GM12874 (cell line): ENCODE measurements around the gene USP5.

Experiments
- TF ChIP-seq, protein P1 (sequence below): IDR thresholded peaks from 2 replicates; pipeline ENCODE4 v1.5.1; 2011; ENCODE audit warnings: low read depth, mild to moderate bottlenecking, control low read depth, low read length, moderate library complexity; ENCODE audit not compliant: insufficient read depth

Gene USP5

DNA sequence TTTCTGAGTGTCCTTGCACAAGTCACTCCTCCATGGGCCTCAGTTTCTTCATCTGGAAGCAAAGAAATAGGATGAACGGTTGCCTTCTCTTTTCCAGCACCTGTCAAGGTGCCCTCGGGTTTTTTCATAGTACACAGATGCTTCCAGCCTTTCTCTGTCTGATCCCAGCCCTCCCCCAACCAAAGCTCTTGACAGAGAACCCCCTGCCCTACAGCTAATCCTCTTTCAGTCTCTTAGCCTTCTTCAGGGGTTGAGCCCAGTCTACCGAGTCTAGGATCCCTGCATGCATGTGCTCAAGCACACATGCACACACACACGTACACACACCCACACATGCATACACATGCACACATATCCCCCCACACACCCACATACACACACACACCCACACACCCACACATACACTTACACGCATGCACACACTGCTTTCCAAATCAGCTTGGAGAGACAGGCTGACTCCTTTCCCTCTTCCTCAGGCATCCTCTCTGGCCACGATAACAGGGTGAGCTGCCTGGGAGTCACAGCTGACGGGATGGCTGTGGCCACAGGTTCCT is 5.6 kb upstream of the USP5 start:
- TF ChIP-seq, protein P1, sequence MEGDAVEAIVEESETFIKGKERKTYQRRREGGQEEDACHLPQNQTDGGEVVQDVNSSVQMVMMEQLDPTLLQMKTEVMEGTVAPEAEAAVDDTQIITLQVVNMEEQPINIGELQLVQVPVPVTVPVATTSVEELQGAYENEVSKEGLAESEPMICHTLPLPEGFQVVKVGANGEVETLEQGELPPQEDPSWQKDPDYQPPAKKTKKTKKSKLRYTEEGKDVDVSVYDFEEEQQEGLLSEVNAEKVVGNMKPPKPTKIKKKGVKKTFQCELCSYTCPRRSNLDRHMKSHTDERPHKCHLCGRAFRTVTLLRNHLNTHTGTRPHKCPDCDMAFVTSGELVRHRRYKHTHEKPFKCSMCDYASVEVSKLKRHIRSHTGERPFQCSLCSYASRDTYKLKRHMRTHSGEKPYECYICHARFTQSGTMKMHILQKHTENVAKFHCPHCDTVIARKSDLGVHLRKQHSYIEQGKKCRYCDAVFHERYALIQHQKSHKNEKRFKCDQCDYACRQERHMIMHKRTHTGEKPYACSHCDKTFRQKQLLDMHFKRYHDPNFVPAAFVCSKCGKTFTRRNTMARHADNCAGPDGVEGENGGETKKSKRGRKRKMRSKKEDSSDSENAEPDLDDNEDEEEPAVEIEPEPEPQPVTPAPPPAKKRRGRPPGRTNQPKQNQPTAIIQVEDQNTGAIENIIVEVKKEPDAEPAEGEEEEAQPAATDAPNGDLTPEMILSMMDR, result no peak

DNA sequence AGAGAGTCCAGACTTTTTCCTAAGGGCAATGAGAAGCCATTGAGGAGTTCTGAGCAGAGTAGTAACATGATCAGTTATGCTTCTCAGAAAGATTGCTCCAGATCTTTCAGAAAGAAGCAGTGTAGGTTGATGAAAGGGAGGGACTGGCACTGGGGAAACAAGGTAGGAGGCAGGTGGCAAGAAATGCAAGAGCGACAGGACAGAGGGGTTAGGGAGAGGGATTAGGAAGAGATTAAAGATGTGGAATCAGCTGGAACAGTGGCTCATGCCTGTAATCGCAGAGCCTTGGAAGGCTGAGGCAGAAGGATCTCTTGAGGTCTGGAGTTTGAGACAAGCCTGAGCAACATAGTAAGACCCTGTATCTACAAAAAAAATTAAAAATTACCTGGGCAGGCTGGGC is 4.3 kb upstream of the USP5 start:
- TF ChIP-seq, protein P1, result no peak

DNA sequence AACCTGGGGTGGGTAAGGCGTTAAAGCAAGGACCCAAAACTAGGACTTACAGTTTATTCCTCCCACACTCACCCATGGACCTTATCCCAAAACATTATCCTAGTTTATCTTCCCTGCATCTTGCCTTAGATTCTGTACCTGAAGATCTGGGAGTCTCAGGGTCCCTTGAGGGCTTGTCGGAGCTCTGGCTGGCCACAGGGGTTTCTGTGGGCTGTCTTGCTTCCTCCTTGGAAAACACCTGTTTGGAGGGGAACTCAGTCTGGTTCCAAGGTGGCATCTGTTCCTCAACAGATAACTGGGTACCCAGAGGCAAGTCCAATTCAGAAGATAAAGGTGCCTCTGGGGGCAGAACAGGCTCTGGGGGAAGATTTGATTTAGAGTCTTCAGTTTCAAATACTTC is 2.5 kb upstream of the USP5 start:
- TF ChIP-seq, protein P1, result no peak

DNA sequence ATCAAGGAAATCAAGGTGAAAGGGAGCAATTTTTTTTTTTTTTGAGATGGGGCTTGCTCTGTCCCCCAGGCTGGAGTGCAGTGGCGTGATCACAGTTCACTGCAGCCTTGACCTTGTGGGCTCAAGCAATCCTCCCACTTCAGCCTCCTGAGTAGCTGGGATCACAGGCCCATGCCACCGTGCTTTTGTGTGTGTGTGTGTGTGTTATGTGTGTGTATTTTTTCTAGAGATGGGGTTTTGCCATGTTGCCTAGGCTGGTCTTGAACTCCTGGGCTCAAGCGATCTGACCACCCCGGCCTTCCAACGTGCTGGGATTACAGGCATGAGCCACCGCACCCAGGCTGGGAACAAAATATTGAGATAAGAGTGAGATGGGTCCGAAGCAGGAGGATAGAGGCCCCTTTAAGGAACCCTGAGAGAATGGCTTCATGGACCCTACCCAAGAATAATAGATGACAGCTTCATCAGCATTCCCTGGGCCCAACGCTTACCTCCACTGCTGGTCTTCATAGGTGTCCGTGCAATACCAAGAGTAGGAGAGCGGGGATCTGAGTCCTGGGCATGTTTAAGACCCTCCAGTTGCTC is 1.9 kb upstream of the USP5 start:
- TF ChIP-seq, protein P1, result no peak

DNA sequence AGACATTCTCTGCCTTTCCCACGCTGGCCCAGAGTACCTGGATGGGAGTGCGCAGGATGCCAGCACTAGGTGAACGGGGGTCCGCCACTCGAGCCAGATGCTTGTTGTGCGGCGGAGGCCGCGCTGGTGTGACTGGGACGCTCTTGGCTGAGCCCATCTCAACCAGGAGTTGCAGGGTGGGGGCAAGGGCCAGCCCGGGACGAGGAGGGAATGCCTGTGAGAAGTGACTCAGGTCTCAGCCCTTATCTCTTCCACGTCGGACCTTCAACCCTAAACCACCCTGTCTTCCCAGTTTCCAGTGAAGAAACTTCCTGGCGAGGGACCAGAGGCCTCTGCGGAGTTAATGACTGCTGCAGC is 1.2 kb upstream of the USP5 start:
- TF ChIP-seq, protein P1, result no peak

DNA sequence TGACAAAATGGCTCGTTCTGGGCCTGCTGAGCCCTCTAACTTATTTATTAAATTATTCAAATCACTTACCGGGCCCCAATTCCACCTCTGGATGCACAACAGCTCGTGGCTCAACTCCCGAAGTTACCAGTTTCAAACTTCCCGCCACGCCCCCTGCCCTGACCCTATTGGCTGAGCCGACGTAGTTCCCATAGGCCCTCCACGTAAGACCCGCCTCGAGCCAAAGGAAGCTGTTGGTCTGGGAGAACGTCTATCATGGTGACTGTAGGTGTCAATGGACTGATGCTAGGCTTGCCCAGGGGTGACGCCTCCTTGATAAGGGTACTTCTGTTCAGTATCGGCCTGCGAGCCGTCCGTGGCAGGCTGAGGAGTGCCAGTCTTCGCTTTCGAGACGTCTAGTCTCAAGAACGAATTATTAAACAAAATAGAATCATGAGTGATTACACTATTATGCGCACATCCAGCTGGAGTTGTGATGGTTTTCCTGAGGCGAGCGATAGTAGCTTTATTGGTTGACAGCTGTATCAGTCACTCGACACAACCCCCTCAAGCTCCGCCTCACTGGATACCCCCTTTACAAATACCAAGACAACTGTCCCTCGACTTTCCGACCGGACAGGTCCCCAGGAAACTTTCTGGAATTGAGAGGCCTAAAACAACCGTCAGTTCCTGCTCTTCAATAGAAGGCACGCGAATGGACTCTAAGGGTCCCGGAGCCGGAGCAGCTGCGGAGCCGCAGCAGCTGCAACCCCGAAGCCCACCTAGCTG is 613 bp upstream of the USP5 start, which contains the start of gene CDCA3:
Gene CDCA3, minus strand, starts transcription at position 134 of the 768 bp plus-strand sequence. CDS start 334 bp downstream, outside the sequence.
- TF ChIP-seq, protein P1, result no peak

DNA sequence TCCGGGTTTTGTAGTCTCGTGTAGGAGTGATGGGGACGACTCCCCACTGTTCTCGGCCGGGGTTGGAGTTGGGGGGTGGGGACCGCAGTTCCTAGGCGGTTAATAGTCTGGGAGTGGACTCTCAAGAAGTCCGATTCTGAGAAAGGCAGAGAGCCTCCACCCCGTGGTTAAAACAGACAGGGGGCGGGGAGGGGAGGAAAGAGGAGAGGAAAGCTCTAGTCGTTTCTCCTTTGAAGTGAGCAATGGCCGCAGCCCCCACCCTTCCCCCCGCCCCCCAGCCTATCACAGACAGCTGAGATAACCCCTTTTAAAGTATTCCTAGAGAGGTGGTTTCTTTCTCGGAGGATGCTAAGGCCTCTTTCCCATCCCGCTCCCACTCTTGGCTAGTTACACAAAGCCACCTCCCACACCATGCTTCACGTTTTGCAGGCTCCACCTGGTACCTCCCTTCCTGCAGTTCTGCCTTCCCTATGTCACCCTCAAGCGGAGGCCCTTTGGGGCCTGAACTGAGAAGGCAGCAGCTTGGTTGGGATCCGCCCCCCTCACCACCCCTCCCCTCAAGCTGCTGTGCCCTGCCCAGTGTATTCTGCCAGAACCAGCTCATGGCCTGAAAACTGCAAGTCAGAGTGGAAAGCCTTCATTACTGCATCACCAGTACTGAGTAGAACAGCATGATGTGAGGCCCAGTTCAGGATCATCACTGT is 853 bp downstream of the USP5 start:
- TF ChIP-seq, protein P1, result no peak
